Mammary microvascular endothelial cell (primary cell): ENCODE results near the gene GIMAP6. TPM values are rescaled to one million over a fixed set of nuclear protein-coding genes. Genes with fewer than 3 reads are reported as not detected.

Experiments used
- total RNA-seq: library from RNA; depleted of rRNA; stranded (reverse); fragments of >200 nt; gene quantifications from 2 replicates; pipeline ENCODE4 v1.2.3, GENCODE V29; 2015

GIMAP6 gene
- total RNA-seq: 85.8 and 89.9 TPM in 2 replicates

DNA sequence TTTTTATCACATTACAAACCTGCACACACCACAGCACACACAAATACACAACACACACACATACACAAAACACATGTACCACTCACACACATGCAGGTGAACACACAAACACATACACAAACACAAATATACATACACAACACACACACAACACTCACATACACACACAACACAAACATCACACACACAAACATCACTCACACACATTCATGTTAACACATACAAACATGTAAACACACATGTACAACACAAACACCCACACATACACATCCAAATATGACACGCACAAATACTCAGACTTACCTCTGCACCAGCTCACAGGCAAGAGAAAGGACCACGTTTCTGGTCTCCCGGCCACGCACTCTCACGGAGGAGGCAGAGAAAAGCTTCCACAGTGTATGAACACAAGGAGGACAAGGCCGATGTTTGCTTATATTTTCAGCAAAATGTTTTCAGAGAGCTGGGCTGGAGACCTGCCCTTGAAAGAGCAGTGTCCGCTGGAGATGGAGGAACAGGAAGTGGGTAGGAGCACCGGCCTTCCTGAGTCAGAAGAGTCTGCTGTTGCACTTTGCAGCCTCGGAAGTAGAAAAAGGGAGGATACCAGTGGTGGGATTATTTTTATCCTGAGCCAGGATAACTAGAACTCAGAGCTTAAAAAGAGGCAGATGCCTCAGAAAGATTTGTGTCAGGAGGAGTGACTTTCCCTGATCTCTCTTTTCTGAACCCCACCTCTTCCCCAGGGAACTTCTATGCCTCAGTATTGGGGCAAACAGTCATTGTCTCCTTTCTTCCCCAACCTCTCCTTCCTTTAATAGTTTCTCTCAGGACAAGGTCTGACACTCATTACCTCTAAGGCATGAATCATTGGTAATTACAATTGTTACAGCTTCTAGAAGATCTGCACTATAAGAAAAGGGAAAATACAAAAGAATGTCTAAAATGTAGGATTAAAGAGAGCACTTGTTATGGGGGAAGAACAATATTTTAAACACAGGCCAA lies at the start of gene GIMAP6:
Gene GIMAP6 (minus strand): TSS at position 520 of the 999 bp plus-strand sequence. CDS start 2,243 bp downstream, outside the sequence.

Other genes starting within 250 kb of the GIMAP6 start
- 16.7 and 18.3 TPM in 2 replicates for gene GIMAP8, start 181.8 kb downstream of the GIMAP6 start, total RNA-seq
- 20.4 and 26.2 TPM in 2 replicates for gene GIMAP7, start 117.5 kb downstream of the GIMAP6 start, total RNA-seq
- gene GIMAP4, start 65.0 kb downstream of the GIMAP6 start, total RNA-seq: 62.7 and 64.1 TPM in 2 replicates
- gene GIMAP2, start 53.3 kb upstream of the GIMAP6 start, total RNA-seq: 34.2 and 35.7 TPM in 2 replicates
- 9.4 and 9.5 TPM in 2 replicates for gene GIMAP1, start 84.2 kb upstream of the GIMAP6 start, total RNA-seq
- gene GIMAP5, start 105.0 kb upstream of the GIMAP6 start, total RNA-seq: 54.7 and 56.8 TPM in 2 replicates
- gene TMEM176B, start 168.0 kb upstream of the GIMAP6 start, total RNA-seq: not detected in 2 replicates
- not detected in 2 replicates for gene TMEM176A, start 168.4 kb upstream of the GIMAP6 start, total RNA-seq
- not detected in 2 replicates for gene AOC1, start 220.1 kb upstream of the GIMAP6 start, total RNA-seq